IMR-90 (cell line): Measurements from ENCODE around the gene SNX3. TPM values are rescaled to one million over a fixed set of nuclear protein-coding genes. Genes with fewer than 3 reads are reported as not detected.
"Not testable (repeated sequence)": the region's sequence is repeated elsewhere in the genome, so short reads cannot be mapped to it uniquely, and the experiment has no call there.

ENCODE experiments used
- ATAC-seq: fragments of 200-7000 bp; cut with Tn5 transposase; 2 replicates; pipeline ENCODE4 v1.9.1; 2020; ENCODE audit warnings: low read depth, mild to moderate bottlenecking, moderate library complexity
- BruUV-seq: library from RNA; stranded (reverse); fragments of 400-500 nt; replicated peaks from 2 replicates; lab custom pipeline; 2021; lab: Mats Ljungman, UMichigan
- CTCF ChIA-PET: fragments of 300-600 bp; formaldehyde crosslinking; extraction: SDS; loops from one replicate; lab custom pipeline; 2021; ENCODE audit warnings: antibody characterized with exemption; lab: Yijun Ruan, JAX
- POLR2A ChIA-PET: fragments of 300-600 bp; sonication (Branson Sonifier 250); formaldehyde crosslinking; loops from one replicate; lab custom pipeline; 2022; ENCODE audit warnings: antibody characterized with exemption; ENCODE audit not compliant: unreplicated experiment; lab: Charles Lee
- DNase-seq: peaks from one replicate; pipeline ENCODE4 v3.0.0; 2013
- H2AFZ ChIP-seq: replicated peaks from 2 replicates; pipeline ENCODE3; 2013; ENCODE audit warnings: low read length, mild to moderate bottlenecking; ENCODE audit not compliant: poor library complexity
- H2AK5ac ChIP-seq: 2 replicates; pipeline ENCODE4 v1.6.1; 2013; ENCODE audit warnings: low read depth, low read length, inconsistent platforms
- H2AK9ac ChIP-seq: replicated peaks from 2 replicates; pipeline ENCODE3; 2013; ENCODE audit warnings: mild to moderate bottlenecking, low read depth, low read length, moderate library complexity; ENCODE audit not compliant: poor library complexity
- H2BK120ac ChIP-seq: 2 replicates; pipeline ENCODE4 v1.6.1; 2013; ENCODE audit warnings: low read depth, low read length, inconsistent platforms
- H2BK15ac ChIP-seq: 3 replicates; pipeline ENCODE4 v1.6.1; 2013; ENCODE audit warnings: low read depth, low read length, inconsistent platforms
- H2BK20ac ChIP-seq: 2 replicates; pipeline ENCODE4 v1.6.1; 2013; ENCODE audit warnings: low read depth, mild to moderate bottlenecking, inconsistent platforms, low read length, moderate library complexity
- H2BK5ac ChIP-seq: 2 replicates; pipeline ENCODE4 v1.6.1; 2013; ENCODE audit warnings: mild to moderate bottlenecking, low read depth, low read length, inconsistent platforms; ENCODE audit not compliant: poor library complexity, severe bottlenecking
- H3K14ac ChIP-seq: replicated peaks from 2 replicates; pipeline ENCODE4 v1.6.1; 2013; ENCODE audit warnings: low read depth, low read length, inconsistent platforms
- H3K18ac ChIP-seq: 2 replicates; pipeline ENCODE4 v1.6.1; 2013; ENCODE audit warnings: low read depth, low read length, control low read depth
- H3K23ac ChIP-seq: 2 replicates; pipeline ENCODE4 v1.6.1; 2013; ENCODE audit warnings: low read depth, low read length, inconsistent platforms
- H3K27ac ChIP-seq: 2 replicates; pipeline ENCODE4 v1.5.1; 2013; ENCODE audit warnings: mild to moderate bottlenecking, control low read depth, low read length; ENCODE audit not compliant: insufficient read depth
- H3K27me3 ChIP-seq: 2 replicates; pipeline ENCODE4 v1.6.1; 2013; ENCODE audit warnings: low read length; ENCODE audit not compliant: control insufficient read depth, insufficient read depth
- H3K36me3 ChIP-seq: 2 replicates; pipeline ENCODE4 v1.6.1; 2013; ENCODE audit warnings: low read length, mixed read lengths; ENCODE audit not compliant: control insufficient read depth, insufficient read depth
- H3K4ac ChIP-seq: 2 replicates; pipeline ENCODE4 v1.6.1; 2013; ENCODE audit warnings: low read depth, low read length, inconsistent platforms
- H3K4me1 ChIP-seq: 2 replicates; pipeline ENCODE4 v1.6.1; 2013; ENCODE audit warnings: low read length, mixed read lengths; ENCODE audit not compliant: control insufficient read depth, insufficient read depth
- H3K4me2 ChIP-seq: 2 replicates; pipeline ENCODE4 v1.6.1; 2013; ENCODE audit warnings: low read depth, mild to moderate bottlenecking, control low read depth, low read length, moderate library complexity
- H3K4me3 ChIP-seq: 2 replicates; pipeline ENCODE4 v1.5.1; 2013; ENCODE audit warnings: low read depth, mild to moderate bottlenecking, control low read depth, low read length, moderate library complexity; ENCODE audit not compliant: insufficient read depth
- H3K56ac ChIP-seq: 2 replicates; pipeline ENCODE4 v1.6.1; 2013; ENCODE audit warnings: low read length, inconsistent platforms; ENCODE audit not compliant: insufficient read depth; ENCODE audit errors: extremely low read depth
- H3K79me1 ChIP-seq, 2 experiments: 2 replicates each; pipeline ENCODE4 v1.6.1; 2013; ENCODE audit warnings: low read length in 2 of 2, inconsistent platforms in 1 of 2, low read depth in 1 of 2
- H3K9ac ChIP-seq: 2 replicates; pipeline ENCODE4 v1.6.1; 2013; ENCODE audit warnings: low read depth, low read length, control low read depth
- H3K9me1 ChIP-seq: 2 replicates; pipeline ENCODE4 v1.6.1; 2013; ENCODE audit warnings: low read length, inconsistent platforms; ENCODE audit not compliant: insufficient read depth
- H3K9me3 ChIP-seq: 2 replicates; pipeline ENCODE4 v1.6.1; 2013; ENCODE audit warnings: low read length; ENCODE audit not compliant: control insufficient read depth, insufficient read depth
- H4K20me1 ChIP-seq: 2 replicates; pipeline ENCODE4 v1.6.1; 2013; ENCODE audit warnings: low read length, inconsistent platforms; ENCODE audit not compliant: insufficient read depth
- H4K5ac ChIP-seq: 2 replicates; pipeline ENCODE4 v1.6.1; 2013; ENCODE audit warnings: mild to moderate bottlenecking, low read depth, low read length, control low read depth
- H4K8ac ChIP-seq, 2 experiments: 2 replicates each; pipeline ENCODE4 v1.6.1; 2013; ENCODE audit warnings: low read depth in 2 of 2, low read length in 2 of 2, control low read depth in 1 of 2, inconsistent platforms in 1 of 2
- H4K91ac ChIP-seq: 2 replicates; pipeline ENCODE4 v1.6.1; 2013; ENCODE audit warnings: low read depth, low read length, inconsistent platforms; ENCODE audit not compliant: insufficient read depth
- RAD21 ChIP-seq: IDR thresholded peaks from 2 replicates; pipeline ENCODE4 v1.6.1; 2012; ENCODE audit warnings: low read length, improper control_type of control experiment
- WGBS, 2 experiments: methylation state at CpG; one replicate each; pipeline versions ENCODE4 v1.1.5 to v1.1.7; 2013; ENCODE audit warnings: missing lambda C conversion rate in 2 of 2; ENCODE audit not compliant: insufficient read length in 1 of 2; ENCODE audit errors: extremely low coverage in 2 of 2; 5-methylcytosine and 5-hydroxymethylcytosine counted together
- dilution Hi-C: fragments of 300-500 bp; cut with HindIII; formaldehyde crosslinking; loops from one replicate; pipeline ENCODE4 v1.14.3; 2018; ENCODE audit warnings: low sequenced_read_pairs; ENCODE audit not compliant: unreplicated experiment
- in situ Hi-C: fragments of 300-500 bp; cut with MboI; formaldehyde crosslinking; loops from 3 replicates; pipeline ENCODE4 v1.14.3; 2019; ENCODE audit warnings: low sequenced_read_pairs, inconsistent platforms, mixed read lengths
- intact Hi-C: fragments of 100-400 bp; cut with micrococcal nuclease; formaldehyde crosslinking; loops from 2 replicates; pipeline ENCODE4 v1.10.0; 2022
- polyA plus RNA-seq, 3 experiments: library from polyadenylated mRNA; depleted of rRNA; stranded (reverse); fragments of >200 nt; gene quantifications; 2 replicates each; pipeline ENCODE4 v1.2.3, GENCODE V29; 2012; ENCODE audit warnings: low replicate concordance in 1 of 3
- total RNA-seq: library from RNA; depleted of rRNA; stranded (reverse); fragments of >200 nt; gene quantifications from 2 replicates; pipeline ENCODE4 v1.2.3, GENCODE V29; 2012

SNX3 gene
- total and polyA plus RNA-seq, 2 of the 4 experiments (the other 2 are of a cell fraction), result 105 to 159 TPM

GRCh38 chr6:108274546-108274945 lies 13.7 kb upstream of the SNX3 start:
- DNase-seq (no peak), ATAC-seq (no peak)
- Histone ChIP-seq H3K4me1 (no peaks in the 10 kb centered on the region), H4K20me1 (no peaks in the 10 kb centered on the region), H3K56ac (no peak overlapping the region), H4K5ac (no peak overlapping the region), H4K91ac (no peak overlapping the region), H2AK5ac (no peak overlapping the region), H3K79me1 (no peaks in the 10 kb centered on the region), H3K4me3 (no peak overlapping the region), H4K8ac (no peak overlapping the region), H3K14ac (no peak overlapping the region), H3K9me1 (no peaks in the 10 kb centered on the region), H3K9ac (no peak overlapping the region), H3K4ac (no peak overlapping the region), H2BK5ac (no peak overlapping the region), H2BK15ac (no peak overlapping the region), H3K27ac (no peak overlapping the region), H3K23ac (no peak overlapping the region), H3K18ac (no peak overlapping the region), H3K27me3 (no peaks in the 10 kb centered on the region; the same call in none of the 2 replicates), H2AK9ac (no peak overlapping the region), H2BK20ac (no peak overlapping the region), H2AFZ (no peak overlapping the region), H3K9me3 (no peaks in the 10 kb centered on the region), H3K4me2 (no peak overlapping the region), H3K36me3 (no peaks in the 10 kb centered on the region), H2BK120ac (no peak overlapping the region)
- dilution Hi-C loops (no loop called here), intact Hi-C loops (no loop called here), in situ Hi-C loops (no loop called here)
- ChIA-PET CTCF (no interaction called here), POLR2A (no interaction called here)
- no TSS peak for BruUV-seq
- TF ChIP-seq RAD21, result no peak
- no CpG with 5 or more reads among the region's 2 CpGs for WGBS, 2 experiments

- H2BK5ac ChIP-seq, CTCF ChIA-PET, H3K4me2 ChIP-seq, H2BK120ac ChIP-seq, H2AK5ac ChIP-seq, H4K5ac ChIP-seq, dilution Hi-C loops, H2BK15ac ChIP-seq, H3K4me1 ChIP-seq, H3K4me3 ChIP-seq, H2BK20ac ChIP-seq, H4K91ac ChIP-seq, BruUV-seq, H3K23ac ChIP-seq, H3K4ac ChIP-seq, H3K9me3 ChIP-seq, H3K9me1 ChIP-seq, H3K14ac ChIP-seq, H3K36me3 ChIP-seq, H3K56ac ChIP-seq, DNase-seq, H4K20me1 ChIP-seq, H3K27me3 ChIP-seq, H2AK9ac ChIP-seq, H3K27ac ChIP-seq, intact Hi-C loops, in situ Hi-C loops, ATAC-seq, H3K79me1 ChIP-seq, H2AFZ ChIP-seq, H3K18ac ChIP-seq, H4K8ac ChIP-seq, H3K9ac ChIP-seq, POLR2A ChIA-PET: not testable (repeated sequence)
- WGBS, 2 experiments, result no CpG with 5 or more reads among the region's 31 CpGs
These were observed 9.1 kb upstream of the SNX3 start for GRCh38 chr6:108269955-108270354.
